Stimulated activated CD8-positive, alpha-beta memory T cell treated with anti-CD3 and anti-CD28 coated beads, Interleukin-12 subunit alpha, Interleukin-12 subunit beta, amount 100 ng/mL, for 1 hour (primary cell): ENCODE measurements around the gene SLC2A11.
A peak's percentile ranks its signal among the peaks of the same experiment; 100 is the strongest.

Source experiments
- DNase-seq: peaks from one replicate; pipeline ENCODE4 v3.0.0-alpha.2; 2020; ENCODE audit warnings: low read depth

The SLC2A11 gene, protein sequence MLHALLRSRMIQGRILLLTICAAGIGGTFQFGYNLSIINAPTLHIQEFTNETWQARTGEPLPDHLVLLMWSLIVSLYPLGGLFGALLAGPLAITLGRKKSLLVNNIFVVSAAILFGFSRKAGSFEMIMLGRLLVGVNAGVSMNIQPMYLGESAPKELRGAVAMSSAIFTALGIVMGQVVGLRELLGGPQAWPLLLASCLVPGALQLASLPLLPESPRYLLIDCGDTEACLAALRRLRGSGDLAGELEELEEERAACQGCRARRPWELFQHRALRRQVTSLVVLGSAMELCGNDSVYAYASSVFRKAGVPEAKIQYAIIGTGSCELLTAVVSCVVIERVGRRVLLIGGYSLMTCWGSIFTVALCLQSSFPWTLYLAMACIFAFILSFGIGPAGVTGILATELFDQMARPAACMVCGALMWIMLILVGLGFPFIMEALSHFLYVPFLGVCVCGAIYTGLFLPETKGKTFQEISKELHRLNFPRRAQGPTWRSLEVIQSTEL

DNA sequence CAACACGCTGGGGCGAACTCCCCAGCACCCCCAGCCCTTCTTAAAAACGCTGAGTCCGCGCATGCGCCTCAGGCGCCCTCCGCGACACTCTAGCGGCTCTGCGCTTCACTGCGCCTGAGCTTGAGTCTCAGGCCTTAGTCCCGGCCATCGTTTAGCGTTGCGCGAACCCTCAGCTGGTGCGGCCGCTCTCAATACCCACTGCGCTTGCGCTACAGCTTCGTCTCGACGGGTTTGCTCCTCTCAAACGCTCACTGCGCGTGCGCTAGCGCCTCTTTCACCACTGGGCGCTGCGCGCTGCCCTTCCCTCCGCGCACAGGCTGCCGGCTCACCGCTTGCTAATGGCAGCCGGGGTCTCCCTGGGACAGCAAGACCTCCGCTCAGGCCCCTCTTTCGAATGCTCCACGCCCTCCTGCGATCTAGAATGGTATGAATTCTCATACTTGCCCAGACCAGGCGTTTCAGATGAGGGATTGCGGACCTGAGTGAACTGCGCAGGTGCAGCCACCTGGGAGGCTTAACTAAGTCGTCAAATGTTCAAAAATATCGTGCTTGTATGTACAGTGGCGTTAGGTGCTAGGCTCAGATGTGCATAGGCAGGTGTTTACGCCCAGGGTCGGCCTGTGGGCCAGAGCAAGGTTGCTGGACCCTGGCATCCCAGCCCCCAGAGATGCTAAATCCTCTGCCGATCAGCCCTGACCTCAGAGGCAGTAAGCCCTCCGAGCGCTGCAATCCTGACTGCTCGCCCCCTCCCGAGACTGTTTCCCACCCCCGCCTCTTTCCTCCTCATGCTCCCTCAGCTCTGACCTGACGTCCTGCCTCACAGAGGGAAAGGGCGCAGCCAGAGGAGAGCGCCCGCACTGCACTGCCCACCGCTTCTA lies at the start of gene SLC2A11:
Gene SLC2A11, plus strand, starts transcription at position 270 of the 878 bp plus-strand sequence. Its CDS starts 125 bp downstream, at position 395.
- DNase-seq, result peak; percentile 92

DNA sequence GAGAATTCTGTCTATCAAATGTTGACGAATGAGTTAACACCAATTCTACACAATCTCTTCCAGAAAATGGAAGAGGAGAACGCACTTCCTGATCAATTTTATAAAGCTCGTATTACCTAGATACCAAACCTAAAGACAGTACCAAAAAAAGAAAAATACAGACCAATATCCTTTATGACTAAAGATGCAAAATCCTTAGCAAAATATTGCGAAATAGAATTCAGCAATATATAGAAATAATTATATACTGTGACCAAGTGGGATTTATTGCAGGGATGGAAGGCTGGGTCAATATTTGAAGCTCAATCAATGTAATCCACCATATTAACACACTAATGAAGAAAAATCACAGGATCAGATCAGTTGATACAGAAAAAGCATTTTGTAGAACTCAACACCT lies 45.3 kb upstream of the SLC2A11 start:
- no peak for DNase-seq

DNA sequence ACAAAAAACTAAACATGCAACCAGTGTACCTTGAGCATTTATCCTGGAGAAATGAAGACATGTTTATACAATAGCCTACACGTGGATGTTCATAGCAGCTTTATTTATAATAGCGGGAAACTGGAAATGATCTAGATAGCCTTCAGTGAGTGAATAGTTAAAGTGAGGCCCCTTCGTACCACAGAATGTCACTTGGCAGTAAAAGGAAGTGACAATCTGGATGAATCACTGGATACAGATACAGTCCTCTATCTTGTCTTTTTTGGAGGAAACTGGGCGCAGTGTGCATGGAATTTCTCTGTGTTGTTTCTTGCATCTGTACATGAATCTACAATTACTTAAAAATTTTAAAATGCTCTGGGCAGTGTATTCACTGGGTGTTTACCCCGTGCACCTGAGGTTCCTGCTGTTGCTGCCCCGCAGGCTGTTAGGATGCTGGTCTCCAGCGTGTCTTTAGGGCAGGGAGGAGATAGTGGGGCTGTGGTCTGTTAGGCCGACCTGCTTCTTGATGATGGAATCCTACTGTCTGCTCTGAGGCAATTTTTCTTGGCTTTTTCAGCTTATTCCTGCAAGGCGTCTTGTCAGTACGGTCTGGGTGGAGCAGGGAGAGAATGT lies 42.0 kb upstream of the SLC2A11 start:
- no peak for DNase-seq

GRCh38 chr22:23816156-23816976 lies 41.3 kb upstream of the SLC2A11 start:
- DNase-seq, result no peak

GRCh38 chr22:23817146-23817545 lies 40.5 kb upstream of the SLC2A11 start:
- no peak for DNase-seq

DNA sequence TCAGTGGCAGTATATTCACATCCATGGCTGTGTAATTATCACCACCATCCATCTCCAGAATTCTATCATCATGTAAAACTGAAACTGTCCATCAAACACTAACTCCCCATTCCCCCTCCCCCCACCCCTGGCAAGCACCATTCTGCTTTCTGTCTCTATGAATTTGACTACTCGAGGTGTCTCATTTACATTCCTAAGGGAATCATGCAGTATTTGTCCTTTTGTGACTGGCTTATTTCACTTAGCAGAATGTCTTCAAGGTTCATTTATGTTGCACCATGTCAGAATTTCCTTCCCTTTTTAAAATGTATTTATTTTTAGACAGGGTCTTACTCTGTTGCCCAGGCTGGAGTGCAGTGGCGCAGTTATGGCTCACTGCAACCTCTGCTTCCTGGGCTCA lies 39.1 kb upstream of the SLC2A11 start:
- DNase-seq, result no peak

GRCh38 chr22:23820748-23821211 lies 36.9 kb upstream of the SLC2A11 start:
- no peak for DNase-seq

DNA sequence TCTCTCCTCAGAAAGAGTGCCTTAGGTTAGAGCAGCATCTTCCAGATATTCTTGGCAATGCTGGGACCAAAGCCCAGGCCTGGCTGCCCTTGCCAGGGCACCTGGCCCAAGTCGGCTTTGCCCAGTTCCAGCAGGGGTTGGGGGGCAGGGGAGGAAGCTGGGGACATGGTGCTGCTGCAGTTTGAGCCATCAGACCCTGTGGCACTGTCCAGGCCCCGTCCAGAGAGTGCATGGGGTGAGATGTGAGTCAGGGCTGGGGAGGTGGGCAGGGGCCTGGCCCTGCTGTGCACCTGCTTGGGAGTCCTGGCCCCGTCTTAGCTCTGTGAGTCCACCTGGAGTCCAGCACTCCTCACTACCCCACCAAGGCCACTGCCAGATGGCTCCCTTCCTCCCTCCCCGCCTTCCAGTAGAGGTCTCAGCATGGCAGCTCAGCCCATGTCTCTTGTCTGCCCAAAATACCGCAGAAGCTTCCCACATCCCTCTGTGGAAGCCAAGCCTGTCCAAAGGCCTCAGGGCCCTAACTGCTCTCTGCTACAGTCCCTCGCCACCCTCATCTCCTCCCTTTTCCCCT lies 35.5 kb upstream of the SLC2A11 start:
- DNase-seq, result no peak

DNA sequence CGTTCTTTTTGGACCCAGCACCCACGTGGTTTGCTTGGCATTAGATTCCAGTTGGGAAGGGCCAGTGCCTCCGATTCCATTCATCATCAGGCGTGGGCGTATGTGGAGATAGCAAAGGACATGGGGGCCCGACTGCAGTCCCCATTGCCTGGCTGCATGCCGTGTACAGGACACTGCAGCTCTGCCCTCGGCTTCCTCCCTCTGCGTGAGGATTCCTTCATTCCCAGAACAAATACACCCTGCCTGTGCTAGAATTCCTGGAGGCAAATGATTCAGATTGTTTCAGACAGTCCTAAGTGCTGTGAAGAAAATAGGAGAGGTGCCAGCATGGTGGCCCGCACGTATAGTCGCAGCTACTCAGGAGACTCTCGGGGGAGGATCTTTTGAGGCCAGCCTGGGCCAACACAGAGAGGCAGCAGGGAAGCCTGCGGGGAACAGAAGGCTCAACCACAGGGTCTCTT lies 34.3 kb upstream of the SLC2A11 start:
- no peak for DNase-seq

GRCh38 chr22:23824476-23825245 lies 33.0 kb upstream of the SLC2A11 start:
- no peak for DNase-seq

DNA sequence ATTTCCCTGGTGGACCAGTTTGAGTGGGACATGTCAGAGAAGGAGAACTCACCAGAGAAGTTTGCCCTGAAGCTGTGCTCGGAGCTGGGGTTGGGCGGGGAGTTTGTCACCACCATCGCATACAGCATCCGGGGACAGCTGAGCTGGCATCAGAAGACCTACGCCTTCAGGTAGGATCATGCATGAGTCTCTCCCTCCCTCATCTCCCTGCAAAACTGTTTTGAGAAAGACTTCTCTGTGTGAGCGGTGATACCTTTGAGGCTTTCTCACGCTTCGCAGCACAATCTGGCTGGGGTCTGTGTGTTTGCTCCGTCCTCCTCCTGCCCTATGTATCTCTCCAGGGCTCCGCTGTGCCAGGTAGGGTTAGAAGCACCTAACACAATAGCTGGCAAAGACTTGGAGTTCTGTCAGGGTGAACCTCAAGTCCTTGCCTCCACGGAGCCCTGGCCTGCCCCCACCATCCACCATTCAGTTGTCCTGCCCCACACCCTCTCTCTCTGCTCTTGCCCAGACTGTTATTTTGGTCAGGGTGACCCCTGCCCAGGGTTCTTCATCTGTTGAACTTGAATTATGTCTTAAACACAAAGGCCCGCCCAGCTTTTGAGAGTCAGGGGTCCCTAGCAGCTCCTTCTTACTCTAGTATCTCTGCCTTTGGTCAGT lies 32.3 kb upstream of the SLC2A11 start:
- no peak for DNase-seq

DNA sequence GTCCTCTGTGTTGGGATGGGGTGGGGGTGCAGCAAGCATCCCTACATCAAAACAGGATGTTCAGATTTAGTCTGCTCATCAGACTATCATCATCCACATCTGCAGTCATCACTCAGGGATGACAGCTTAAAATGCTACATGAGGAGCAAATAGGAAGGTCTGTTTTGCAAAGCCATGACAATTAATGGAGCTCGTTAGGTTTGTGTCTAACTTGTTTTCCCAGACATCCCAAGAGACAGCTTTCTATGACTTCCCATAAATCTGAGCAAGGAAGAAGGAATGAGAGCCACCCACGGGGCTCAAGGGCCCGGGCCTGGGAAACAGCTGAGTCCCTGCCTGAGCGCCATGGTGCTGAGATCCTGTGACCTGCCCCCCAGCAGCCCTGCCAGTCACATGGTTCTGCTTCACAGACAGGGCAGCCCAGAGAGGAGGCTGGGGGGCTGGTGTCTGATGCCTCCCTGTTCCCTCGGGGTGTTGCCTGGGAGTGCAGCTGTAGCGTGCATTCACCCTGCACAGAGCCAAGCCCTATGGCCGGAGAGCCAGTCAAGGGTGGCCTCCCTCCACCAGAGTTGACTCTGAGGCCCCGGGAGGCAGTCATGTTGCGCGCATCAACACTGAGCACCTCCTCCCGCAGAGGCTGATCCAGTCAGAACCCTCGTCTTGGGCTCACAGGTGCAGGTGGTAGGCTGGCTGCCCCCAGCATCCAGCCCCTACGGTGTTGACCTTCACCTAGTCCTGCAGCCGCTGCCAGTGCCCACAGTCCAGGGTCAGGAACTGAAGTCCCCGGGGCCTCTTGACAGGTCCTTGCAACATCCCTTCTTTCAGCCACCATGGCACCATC lies 30.9 kb upstream of the SLC2A11 start:
- DNase-seq, result no peak

DNA sequence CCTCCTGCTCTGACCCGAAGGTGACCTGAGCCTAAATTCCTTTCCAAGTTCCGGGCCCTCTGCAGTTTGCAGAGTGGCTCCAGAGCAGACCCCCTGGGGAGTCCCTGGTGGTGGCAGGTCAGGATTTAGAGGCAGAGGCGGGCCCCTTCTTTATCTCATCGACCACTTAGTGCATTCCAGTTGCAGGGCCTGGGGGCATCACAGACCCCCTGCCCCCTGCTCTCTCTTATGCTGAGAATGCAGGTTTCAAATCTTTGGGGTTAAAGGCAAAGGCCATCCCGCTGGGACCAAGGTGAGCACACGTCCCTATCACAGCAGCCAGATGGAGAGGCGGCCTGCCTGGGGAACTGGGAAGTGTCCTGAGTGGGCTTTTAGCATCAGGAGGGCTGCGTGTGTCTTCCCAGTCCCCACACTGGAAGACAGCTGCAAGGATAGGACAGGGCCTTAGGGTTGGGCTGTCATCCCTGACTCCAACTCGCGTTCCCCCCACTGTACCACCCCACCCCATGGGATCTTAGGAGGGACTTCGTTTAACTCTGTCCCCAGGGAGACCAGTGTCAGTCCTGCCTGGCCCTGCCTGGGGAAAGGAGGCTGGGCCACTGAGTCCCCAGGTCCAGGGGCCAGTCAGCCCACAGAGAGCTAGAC lies 30.2 kb upstream of the SLC2A11 start:
- no peak for DNase-seq

- no peak for DNase-seq
Measured at GRCh38 chr22:23828800-23829680, 28.6 kb upstream of the SLC2A11 start.

- DNase-seq, result no peak
Measured at GRCh38 chr22:23829845-23830372, 27.8 kb upstream of the SLC2A11 start.

DNA sequence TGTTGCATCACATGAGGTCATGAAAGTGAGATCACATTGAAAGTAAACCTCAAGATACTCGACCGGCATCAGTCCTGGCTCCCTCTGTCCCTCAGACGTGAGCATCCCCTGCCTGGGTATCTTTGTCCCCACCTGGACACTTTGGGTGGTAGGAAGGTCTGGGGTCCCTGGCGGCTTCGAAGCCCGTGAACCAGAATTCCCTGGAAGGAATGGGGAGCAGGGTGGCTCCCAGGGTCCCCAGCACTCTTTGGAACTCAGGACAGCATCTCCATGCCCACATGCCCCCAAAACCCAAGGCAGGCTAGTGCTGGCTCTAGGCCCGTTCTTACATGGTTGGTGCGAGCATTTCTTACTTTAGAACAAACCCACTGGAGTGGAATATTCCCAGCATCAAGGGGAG lies 26.4 kb upstream of the SLC2A11 start:
- DNase-seq, result no peak

GRCh38 chr22:23831781-23832180 lies 25.9 kb upstream of the SLC2A11 start:
- DNase-seq, result no peak
